ENCODE results near the gene CACNA1C.

The CACNA1C gene

GRCh38 chr12:2689879-2690278 lies 637.1 kb downstream of the CACNA1C start:
- no peaks in the 10 kb centered on the region for H3K36me3 ChIP-seq (ENCODE audit: insufficient read depth)
- peaks cover 8% of the 10 kb centered on the region for H3K4me1 ChIP-seq (ENCODE audit: low read depth, poor library complexity, severe bottlenecking)
- H3K4me3 ChIP-seq (IDR thresholded peaks at IDR 0.05; ENCODE audit: insufficient read depth, low read depth, low read length): no peak overlapping the region
- no peaks in the 10 kb centered on the region for H4K20me1 ChIP-seq (ENCODE audit: insufficient read depth)
- H3K27me3 ChIP-seq (ENCODE audit: insufficient read depth, low read depth): no peaks in the 10 kb centered on the region
- H2AFZ ChIP-seq (ENCODE audit: low read depth): no peak overlapping the region
- no peak overlapping the region for H3K4me2 ChIP-seq
- no peaks in the 10 kb centered on the region for H3K79me2 ChIP-seq (ENCODE audit: insufficient read depth, low read depth)
- no peak overlapping the region for H3K27ac ChIP-seq
- no peak for TF ChIP-seq CTCF (conservative IDR thresholded peaks at IDR 0.05; ENCODE audit: low read depth, low read length)
- H3K9ac ChIP-seq: no peak overlapping the region

GRCh38 chr12:2690348-2691005 lies 637.7 kb downstream of the CACNA1C start:
- peak overlapping the region; percentile 67 for H3K4me2 ChIP-seq
- peak overlapping the region; percentile 70; the same call in 1 of the 2 replicates for H3K9ac ChIP-seq

GRCh38 chr12:2691006-2691344 lies 638.2 kb downstream of the CACNA1C start:
- TF ChIP-seq CTCF (conservative IDR thresholded peaks at IDR 0.05; ENCODE audit: low read depth, low read length): 0 out of 2 replicates have a peak, but pooled peaks have one; percentile 37
- H3K27ac ChIP-seq: peak overlapping the region; percentile 57
- no peaks in the 10 kb centered on the region for H3K27me3 ChIP-seq (ENCODE audit: insufficient read depth, low read depth)

More at GRCh38 chr12:2690348-2691005, 637.7 kb downstream of the CACNA1C start:
- Histone ChIP-seq H3K27ac (peak overlapping the region; percentile 57; the same call in 1 of the 2 replicates), H3K27me3 (ENCODE audit: insufficient read depth, low read depth) (no peaks in the 10 kb centered on the region), H4K20me1 (ENCODE audit: insufficient read depth) (no peaks in the 10 kb centered on the region), H2AFZ (ENCODE audit: low read depth) (peak overlapping the region; percentile 85), H3K79me2 (ENCODE audit: insufficient read depth, low read depth) (no peaks in the 10 kb centered on the region), H3K4me3 (IDR thresholded peaks at IDR 0.05; ENCODE audit: insufficient read depth, low read depth, low read length) (no peak overlapping the region), H3K36me3 (ENCODE audit: insufficient read depth) (no peaks in the 10 kb centered on the region), H3K4me1 (ENCODE audit: low read depth, poor library complexity, severe bottlenecking) (peaks cover 8% of the 10 kb centered on the region)
- TF ChIP-seq CTCF (conservative IDR thresholded peaks at IDR 0.05; ENCODE audit: low read depth, low read length): no peak

GRCh38 chr12:2691345-2692071 lies 638.7 kb downstream of the CACNA1C start:
- Histone ChIP-seq H3K4me1 (ENCODE audit: low read depth, poor library complexity, severe bottlenecking) (peaks cover 8% of the 10 kb centered on the region), H3K36me3 (ENCODE audit: insufficient read depth) (no peaks in the 10 kb centered on the region), H3K4me3 (IDR thresholded peaks at IDR 0.05; ENCODE audit: insufficient read depth, low read depth, low read length) (no peak overlapping the region), H3K79me2 (ENCODE audit: insufficient read depth, low read depth) (no peaks in the 10 kb centered on the region), H3K27ac (peak overlapping the region; percentile 57), H3K4me2 (peak overlapping the region; percentile 67), H2AFZ (ENCODE audit: low read depth) (peak overlapping the region; percentile 85), H4K20me1 (ENCODE audit: insufficient read depth) (no peaks in the 10 kb centered on the region), H3K9ac (peak overlapping the region; percentile 70), H3K27me3 (ENCODE audit: insufficient read depth, low read depth) (no peaks in the 10 kb centered on the region)
- no peak for TF ChIP-seq CTCF (conservative IDR thresholded peaks at IDR 0.05; ENCODE audit: low read depth, low read length)

More at GRCh38 chr12:2691006-2691344, 638.2 kb downstream of the CACNA1C start:
- Histone ChIP-seq H3K36me3 (ENCODE audit: insufficient read depth) (no peaks in the 10 kb centered on the region), H3K4me2 (peak overlapping the region; percentile 67), H3K4me3 (IDR thresholded peaks at IDR 0.05; ENCODE audit: insufficient read depth, low read depth, low read length) (no peak overlapping the region), H4K20me1 (ENCODE audit: insufficient read depth) (no peaks in the 10 kb centered on the region), H3K4me1 (ENCODE audit: low read depth, poor library complexity, severe bottlenecking) (peaks cover 8% of the 10 kb centered on the region), H2AFZ (ENCODE audit: low read depth) (peak overlapping the region; percentile 85), H3K79me2 (ENCODE audit: insufficient read depth, low read depth) (no peaks in the 10 kb centered on the region), H3K9ac (peak overlapping the region; percentile 70)
